HG03521 (cell line): ENCODE data around the gene ETS2.

ENCODE experiments used
- ATAC-seq: cut with Tn5 transposase; IDR thresholded peaks from one replicate; pipeline ENCODE4 v1.9.1; 2021; ENCODE audit warnings: mild to moderate bottlenecking, moderate library complexity; ENCODE audit not compliant: unreplicated experiment

The ETS2 gene

GRCh38 chr21:38805328-38806152, at the start of gene ETS2:
Gene ETS2, plus strand, starts transcription at chr21:38805929. Its CDS starts 4,106 bp downstream, at chr21:38810035.
- peak; percentile 52 for ATAC-seq

DNA sequence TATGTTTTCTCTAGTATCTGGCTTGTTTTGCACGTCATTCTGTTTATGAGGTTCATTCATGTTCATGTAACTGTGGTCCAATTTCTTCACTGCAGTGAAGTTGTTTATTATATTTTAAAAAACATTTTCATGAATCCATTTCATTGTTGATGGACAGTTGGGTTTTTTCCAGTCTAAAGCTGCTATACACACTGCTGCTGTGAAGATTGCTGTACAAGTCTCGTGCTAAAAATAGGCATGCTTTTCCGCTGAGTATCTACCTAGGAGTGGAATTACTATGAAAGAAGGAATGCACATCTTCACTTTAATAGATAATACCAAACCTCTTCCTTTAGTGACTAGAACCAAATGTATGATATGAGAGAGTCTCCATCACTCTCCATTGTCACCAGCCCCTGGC, 49.0 kb upstream of the ETS2 start:
- no peak for ATAC-seq

GRCh38 chr21:38758501-38759214, 47.1 kb upstream of the ETS2 start:
- no peak for ATAC-seq

GRCh38 chr21:38759413-38759812, 46.3 kb upstream of the ETS2 start:
- no peak for ATAC-seq

GRCh38 chr21:38760017-38760761, 45.5 kb upstream of the ETS2 start:
- no peak for ATAC-seq

GRCh38 chr21:38760762-38761155, 45.0 kb upstream of the ETS2 start:
- no peak for ATAC-seq

DNA sequence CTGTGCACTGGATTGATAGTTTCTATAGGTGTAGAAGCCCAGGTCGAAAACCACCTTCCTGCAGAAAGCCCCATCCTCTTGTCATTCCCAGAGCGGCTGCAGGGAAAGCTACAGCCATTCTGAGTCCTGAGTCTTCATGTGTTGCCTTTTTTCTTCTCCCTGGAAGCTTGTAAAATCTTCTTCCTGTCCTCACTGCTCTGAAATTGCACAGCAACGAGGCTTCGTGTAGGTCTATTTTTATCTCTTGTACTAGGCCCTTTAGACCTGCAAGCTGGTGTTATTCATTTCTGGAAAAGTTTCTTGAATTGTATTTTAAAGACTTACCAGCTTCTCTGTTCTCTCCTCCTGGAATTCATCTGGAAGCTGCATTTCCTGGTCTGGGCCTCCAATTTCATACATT, 44.2 kb upstream of the ETS2 start:
- ATAC-seq: no peak

DNA sequence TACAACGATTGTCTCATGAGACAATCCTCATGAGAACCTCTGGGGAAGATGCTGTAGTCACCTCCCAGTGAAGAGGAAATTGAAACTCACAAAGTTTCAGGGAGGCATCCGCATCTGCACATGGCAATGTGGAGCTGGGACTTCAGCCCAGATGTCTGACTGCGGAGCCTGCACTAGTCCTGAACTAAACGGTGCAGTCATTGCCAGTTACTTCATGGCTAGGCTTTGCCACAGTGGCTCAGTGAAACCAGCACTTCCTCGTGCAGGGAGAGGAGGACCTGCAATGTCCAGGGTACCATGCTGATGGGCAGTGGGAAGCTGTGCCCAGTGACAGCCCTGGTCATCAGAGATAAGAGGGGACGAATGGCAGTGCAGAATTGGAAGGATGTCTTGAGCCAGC, 40.7 kb upstream of the ETS2 start:
- ATAC-seq: no peak

GRCh38 chr21:38766987-38767722, 38.6 kb upstream of the ETS2 start:
- peak; percentile 96 for ATAC-seq

GRCh38 chr21:38768471-38769063, 37.2 kb upstream of the ETS2 start:
- ATAC-seq: no peak

- no peak for ATAC-seq
Measured at GRCh38 chr21:38769191-38769780, 36.4 kb upstream of the ETS2 start.

DNA sequence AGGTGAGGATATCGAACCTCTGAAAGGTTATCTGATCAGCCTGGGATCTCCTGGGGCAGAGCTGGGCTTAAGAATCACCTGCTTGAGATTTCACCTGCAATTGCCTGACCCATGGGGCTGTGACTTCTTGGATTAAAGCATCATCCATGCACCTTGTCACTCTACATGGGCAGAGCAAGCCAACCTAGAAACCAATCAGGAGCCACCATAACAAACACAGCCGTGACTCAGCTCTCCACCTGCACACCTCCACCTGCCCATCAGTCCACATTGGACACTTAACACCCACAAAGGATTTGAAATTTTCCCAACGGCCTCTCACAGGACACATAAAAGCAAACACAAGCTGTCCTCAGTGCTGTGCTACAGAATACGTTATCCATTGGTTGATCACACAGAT, 35.1 kb upstream of the ETS2 start:
- ATAC-seq: no peak

- ATAC-seq: no peak
Measured at GRCh38 chr21:38771536-38771935, 34.2 kb upstream of the ETS2 start.

DNA sequence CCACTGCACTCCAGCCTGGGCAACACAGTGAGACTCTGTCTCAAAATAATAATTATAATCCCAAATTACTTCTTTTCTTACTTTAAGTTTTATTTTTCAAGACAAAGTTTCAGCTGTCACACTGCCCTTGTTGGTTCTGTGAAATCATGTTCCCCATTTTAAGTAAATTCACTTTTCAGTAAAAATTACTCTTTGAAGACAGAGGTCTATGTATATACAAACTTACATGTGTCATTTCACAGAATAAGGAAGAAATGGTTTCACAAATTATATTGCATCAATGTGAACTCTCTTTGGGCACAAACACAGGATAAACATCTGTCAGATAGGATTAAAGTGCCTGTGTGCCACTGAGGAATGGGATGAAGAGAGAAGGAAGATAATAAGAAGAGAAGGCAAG, 33.1 kb upstream of the ETS2 start:
- no peak for ATAC-seq

DNA sequence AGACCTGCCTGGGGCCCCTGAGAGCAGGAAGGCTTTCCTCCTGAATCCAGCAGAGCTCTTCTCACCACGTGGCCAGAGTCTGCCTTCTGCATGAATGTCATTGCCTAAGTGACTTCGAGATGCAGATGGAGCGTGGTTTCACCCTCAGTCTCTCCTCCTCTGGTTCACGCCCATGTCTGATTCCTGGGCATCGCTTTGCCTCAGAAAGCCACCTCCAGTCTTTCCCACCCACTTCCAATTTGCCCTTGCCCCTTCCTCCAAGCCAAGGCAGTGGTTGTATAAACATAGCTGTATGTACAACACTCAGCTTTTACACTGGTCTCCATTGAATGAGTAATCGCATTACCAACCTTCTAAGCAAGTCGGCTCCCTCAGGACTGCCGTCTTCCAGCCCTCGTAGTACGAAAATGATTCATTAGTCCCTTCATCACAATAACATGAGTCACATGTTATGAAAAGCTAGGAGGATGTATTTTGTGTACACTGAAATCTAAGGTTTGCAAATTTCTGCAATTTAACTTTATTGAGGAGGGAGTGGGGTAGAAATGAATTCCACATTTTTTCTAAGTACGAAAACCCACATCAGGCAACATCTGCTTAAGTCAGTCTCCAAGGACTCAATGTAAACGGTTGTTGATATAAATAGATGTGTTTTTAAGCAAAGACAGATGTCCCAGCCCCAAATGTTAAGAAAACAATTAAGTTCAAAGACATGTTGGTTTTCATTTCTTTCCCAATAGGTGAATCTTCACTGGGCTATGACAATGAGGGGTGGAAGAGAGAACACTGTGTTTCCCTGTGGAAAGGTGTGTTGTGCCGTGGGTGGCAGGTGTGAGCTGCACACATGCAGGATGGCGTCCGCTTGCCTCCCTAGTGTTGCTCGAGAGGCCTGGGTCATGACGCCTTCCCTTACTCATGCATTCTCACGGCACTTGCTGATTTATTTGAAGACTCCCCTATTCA, 32.3 kb upstream of the ETS2 start:
- ATAC-seq: no peak

- ATAC-seq: no peak
Measured at GRCh38 chr21:38774152-38774551, 31.6 kb upstream of the ETS2 start.

DNA sequence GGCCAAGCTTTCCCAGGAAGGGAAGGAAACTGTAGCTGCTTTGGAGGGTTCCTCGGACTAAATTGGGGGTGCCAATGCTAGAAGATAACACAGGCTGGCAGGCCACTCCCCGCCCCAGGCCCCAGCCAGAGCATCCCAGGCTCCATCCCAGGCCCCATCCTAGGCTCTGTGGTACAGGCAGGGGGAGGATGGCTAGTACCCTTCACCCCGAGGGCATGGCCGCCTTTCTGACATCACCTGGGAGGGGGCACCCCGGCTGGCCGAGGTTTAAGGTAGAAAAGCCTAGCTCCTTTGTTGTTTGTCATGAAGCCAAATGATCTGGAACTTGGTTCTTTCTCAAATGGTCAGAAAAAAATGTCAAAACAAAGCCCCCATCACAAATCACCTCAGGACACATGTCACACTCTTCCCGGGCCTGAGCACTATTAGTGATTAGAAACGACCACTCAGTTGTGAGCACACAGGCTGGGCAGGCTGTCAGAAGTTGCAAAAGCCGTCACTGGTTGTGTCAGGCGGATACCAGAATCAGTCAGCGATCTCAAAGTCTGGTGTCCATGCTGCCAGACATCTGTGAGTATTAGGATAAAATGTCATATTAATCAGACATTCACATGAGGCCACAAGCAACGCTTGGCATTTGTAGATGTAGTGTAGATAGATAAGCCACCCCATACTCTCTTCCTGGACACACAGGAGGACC, 31.0 kb upstream of the ETS2 start:
- ATAC-seq: no peak

GRCh38 chr21:38775733-38776132, 30.0 kb upstream of the ETS2 start:
- no peak for ATAC-seq
